Embryonic facial prominence (tissue), 1 donor: ENCODE measurements around the gene EP300.
A peak's percentile ranks its signal among the peaks of the same experiment; 100 is the strongest.
"Not testable (repeated sequence)": the region's sequence is repeated elsewhere in the genome, so short reads cannot be mapped to it uniquely, and the experiment has no call there.

Source experiments
- DNase-seq: peaks from one replicate; pipeline ENCODE4 v3.0.0-alpha.2; 2016; ENCODE audit errors: extremely low spot score

The EP300 gene

DNA sequence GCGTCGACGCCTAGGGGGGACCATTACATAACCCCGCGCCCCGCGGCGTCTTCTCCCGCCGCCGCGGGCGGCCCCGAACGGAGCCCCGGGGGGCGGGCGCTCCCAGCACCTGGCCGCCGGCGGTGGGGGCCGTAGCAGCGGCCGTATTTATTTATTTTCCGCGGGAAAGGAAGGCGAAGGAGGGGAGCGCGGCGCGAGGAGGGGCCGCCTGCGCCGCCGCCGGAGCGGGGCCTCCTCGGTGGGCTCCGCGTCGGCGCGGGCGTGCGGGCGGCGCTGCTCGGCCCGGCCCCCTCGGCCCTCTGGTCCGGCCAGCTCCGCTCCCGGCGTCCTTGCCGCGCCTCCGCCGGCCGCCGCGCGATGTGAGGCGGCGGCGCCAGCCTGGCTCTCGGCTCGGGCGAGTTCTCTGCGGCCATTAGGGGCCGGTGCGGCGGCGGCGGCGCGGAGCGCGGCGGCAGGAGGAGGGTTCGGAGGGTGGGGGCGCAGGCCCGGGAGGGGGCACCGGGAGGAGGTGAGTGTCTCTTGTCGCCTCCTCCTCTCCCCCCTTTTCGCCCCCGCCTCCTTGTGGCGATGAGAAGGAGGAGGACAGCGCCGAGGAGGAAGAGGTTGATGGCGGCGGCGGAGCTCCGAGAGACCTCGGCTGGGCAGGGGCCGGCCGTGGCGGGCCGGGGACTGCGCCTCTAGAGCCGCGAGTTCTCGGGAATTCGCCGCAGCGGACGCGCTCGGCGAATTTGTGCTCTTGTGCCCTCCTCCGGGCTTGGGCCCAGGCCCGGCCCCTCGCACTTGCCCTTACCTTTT, at the start of gene EP300:
Gene EP300 (plus strand): TSS at position 570 of the 795 bp plus-strand sequence. CDS start 413 bp downstream, outside the sequence.
- peak; percentile 47 for DNase-seq

DNA sequence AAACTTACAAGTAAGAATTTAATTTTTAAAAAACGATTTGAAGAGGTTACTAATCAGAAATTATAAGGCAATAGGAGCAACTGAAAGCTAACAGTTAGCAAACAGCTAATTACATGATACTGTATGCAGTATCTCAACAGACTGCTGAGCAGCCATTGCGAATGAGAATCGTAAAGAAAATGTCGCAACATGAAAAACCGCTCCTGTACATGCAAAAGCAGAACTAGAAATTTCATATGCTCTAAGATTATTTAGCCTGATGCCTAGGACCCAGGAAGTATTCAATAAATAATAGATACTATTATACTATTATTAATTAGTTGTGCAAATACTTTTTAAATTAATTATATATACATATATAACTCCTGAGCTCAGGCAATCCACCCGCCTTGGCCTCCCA, 48.7 kb upstream of the EP300 start:
- no peak for DNase-seq

GRCh38 chr22:41045575-41045974, 46.8 kb upstream of the EP300 start:
- not testable (repeated sequence) for DNase-seq

GRCh38 chr22:41047801-41048211, 44.6 kb upstream of the EP300 start:
- DNase-seq = no peak

- not testable (repeated sequence) for DNase-seq
These were observed 44.0 kb upstream of the EP300 start for GRCh38 chr22:41048345-41048744.

DNA sequence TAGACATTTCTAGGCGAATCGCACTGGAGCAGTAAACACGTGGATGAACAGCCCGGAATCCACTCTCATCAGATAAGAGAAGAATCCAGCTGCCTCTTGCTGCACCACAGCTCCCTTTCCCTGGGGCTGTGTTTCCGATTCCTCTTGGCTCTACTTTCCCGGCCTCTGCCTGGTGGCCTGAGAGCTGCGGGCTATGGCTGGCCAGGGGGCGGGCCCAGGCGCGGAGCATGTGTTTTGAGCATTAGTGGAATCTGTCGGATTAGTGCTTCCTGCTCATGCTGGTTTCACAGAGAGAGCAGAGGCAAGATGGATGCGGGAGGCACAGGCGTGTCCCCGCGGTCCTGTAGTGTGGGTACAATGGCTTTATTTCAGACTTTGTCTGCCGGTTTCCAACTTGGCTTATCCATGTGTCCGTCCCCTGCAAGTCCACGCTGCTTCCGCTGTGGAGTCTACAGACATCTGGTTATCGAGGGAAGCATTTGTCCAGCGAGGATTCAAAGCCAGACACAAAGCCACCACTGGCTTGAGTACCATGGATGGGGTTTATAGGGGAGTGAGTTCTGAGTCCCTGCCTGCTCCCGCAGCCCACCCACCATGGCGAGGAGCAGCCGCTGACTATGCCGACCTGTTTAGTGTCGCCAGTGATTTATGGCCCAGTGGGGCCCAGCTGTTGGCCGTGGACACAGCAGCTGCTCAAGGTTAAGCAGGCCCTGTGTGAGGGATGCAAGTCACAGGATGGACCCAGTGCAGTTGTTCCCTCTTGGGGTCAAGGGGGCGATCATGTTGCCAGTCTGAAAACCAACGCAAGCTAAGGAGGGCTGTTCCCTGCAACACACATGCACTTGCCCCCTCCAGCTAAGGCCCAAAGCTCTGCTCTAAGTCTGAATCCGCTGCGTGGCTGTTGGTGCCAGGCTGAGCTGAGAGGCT, 43.3 kb upstream of the EP300 start:
- DNase-seq = no peak

- not testable (repeated sequence) for DNase-seq
These were observed 42.6 kb upstream of the EP300 start for GRCh38 chr22:41049795-41050194.

- DNase-seq = no peak
These were observed 41.5 kb upstream of the EP300 start for GRCh38 chr22:41050883-41051282.

GRCh38 chr22:41052661-41053490, 39.5 kb upstream of the EP300 start:
- no peak for DNase-seq

DNA sequence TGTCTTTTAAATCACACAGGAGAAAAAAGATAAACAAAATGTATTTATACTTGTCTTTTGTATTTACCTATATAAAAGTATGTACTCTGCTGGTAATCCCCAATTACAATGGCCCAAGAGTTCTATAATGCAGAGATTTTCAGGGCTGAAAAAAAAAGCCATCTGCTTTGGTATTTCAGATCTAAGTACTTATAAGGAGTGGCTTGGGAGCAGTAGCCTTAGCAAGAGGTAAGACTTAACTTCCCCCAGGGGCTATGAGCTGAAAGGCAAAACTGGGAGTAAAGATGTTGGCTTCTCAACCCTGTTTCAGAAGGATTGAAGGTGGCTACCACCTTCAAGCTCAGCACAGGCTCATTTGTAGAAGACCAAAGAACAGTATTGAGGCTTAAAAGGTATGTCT, 35.3 kb upstream of the EP300 start:
- no peak for DNase-seq

DNA sequence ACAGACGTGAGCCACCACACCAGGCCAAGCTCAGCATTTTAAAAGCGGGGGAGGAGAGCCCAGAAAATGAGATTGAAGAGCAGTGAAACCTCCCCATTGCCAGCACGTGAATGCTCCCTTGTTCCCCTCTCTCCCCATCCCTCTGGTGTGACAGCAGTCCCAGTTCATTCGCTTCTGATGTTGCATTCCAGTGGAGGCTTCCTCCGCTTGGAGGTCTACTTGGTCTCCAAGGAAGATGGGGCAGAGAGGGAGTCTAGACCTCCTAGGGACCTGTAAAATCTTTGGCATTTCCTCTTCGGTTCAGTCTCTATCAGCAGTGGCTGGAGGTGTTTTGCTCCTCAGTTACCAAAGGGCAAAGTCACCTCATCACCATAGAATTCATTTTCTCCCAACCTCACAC, 30.2 kb upstream of the EP300 start:
- DNase-seq = no peak

- DNase-seq = not testable (repeated sequence)
These were observed 28.1 kb upstream of the EP300 start for GRCh38 chr22:41064326-41064725.

- DNase-seq = not testable (repeated sequence)
These were observed 26.1 kb upstream of the EP300 start for GRCh38 chr22:41066341-41066740.

GRCh38 chr22:41067968-41068367, 24.4 kb upstream of the EP300 start:
- DNase-seq = not testable (repeated sequence)

- no peak for DNase-seq
These were observed 21.6 kb upstream of the EP300 start for GRCh38 chr22:41070665-41071331.

DNA sequence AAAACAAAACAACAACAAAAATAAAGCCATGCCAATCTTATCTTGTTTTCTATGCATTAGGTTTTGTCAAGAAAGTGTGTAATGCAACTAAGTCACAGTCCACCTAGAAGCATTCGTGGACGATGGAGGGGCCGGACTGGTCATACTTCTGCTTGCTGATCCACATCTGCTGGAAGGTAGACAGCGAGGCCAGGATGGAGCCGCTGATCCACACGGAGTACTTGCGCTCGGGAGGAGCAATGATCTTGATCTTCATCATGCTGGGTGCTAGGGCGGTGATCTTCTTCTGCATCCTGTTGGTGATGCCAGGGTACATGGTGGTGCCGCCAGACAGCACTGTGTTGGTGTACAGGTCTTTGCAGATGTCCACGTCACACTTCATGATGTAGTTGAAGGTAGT, 18.3 kb upstream of the EP300 start:
- DNase-seq = no peak

GRCh38 chr22:41074466-41074865, 17.9 kb upstream of the EP300 start:
- DNase-seq = no peak

- DNase-seq = no peak
These were observed 17.3 kb upstream of the EP300 start for GRCh38 chr22:41074941-41075710.

GRCh38 chr22:41075946-41076345, 16.4 kb upstream of the EP300 start:
- DNase-seq = no peak

GRCh38 chr22:41076857-41077256, 15.5 kb upstream of the EP300 start:
- DNase-seq = no peak
